Esophagus squamous epithelium (tissue), 4 donors: ENCODE data around the gene EEF1AKMT1.

Experiments
- CTCF ChIP-seq, 6 experiments: fragments of 450-650 bp in 4 of 6; fragments of 200-600 bp in 2 of 6; sonication (generic) in 2 of 6; IDR thresholded peaks; one replicate each; pipeline ENCODE4 v1.5.1; 2016 to 2019; ENCODE audit warnings: antibody characterized with exemption in 6 of 6, mild to moderate bottlenecking in 4 of 6, moderate library complexity in 4 of 6
- POLR2A ChIP-seq, 4 donors: fragments of 450-650 bp; IDR thresholded peaks; one replicate each; pipeline ENCODE4 v1.6.1; 2017; ENCODE audit warnings: antibody characterized with exemption in 4 of 4, mild to moderate bottlenecking in 4 of 4, moderate library complexity in 3 of 4

GRCh38 chr13:20738616-20739015, 35.1 kb downstream of the EEF1AKMT1 start:
- TF ChIP-seq CTCF (IDR thresholded peaks at IDR 0.05) = no peak
- TF ChIP-seq POLR2A (IDR thresholded peaks at IDR 0.05) = no peak
